NOMO-1 treated with DMSO at 0.1 percent for 48 hours (cell line): ENCODE measurements around the gene ATP10B.
"Not testable (repeated sequence)": the region's sequence is repeated elsewhere in the genome, so short reads cannot be mapped to it uniquely, and the experiment has no call there.

Experiments used
- DNase-seq: peaks from one replicate; lab custom pipeline; 2025; ENCODE audit not compliant: unreplicated experiment; lab: John Stamatoyannopoulos, UW

The ATP10B gene

GRCh38 chr5:160852049-160852448 lies at the start of gene ATP10B:
Gene ATP10B (minus strand): TSS chr5:160852211. CDS start chr5:160688074, 164,137 bp downstream.
- DNase-seq = no peak

- no peak for DNase-seq
Observed at GRCh38 chr5:160901656-160902055, 49.6 kb upstream of the ATP10B start.

- DNase-seq = no peak
Observed at GRCh38 chr5:160899735-160900134, 47.7 kb upstream of the ATP10B start.

GRCh38 chr5:160893180-160893964 lies 41.4 kb upstream of the ATP10B start:
- DNase-seq = not testable (repeated sequence)

- DNase-seq = no peak
Observed at GRCh38 chr5:160887780-160888179, 35.8 kb upstream of the ATP10B start.

- DNase-seq = not testable (repeated sequence)
Observed at GRCh38 chr5:160873560-160874200, 21.7 kb upstream of the ATP10B start.

- DNase-seq = no peak
Observed at GRCh38 chr5:160869989-160870521, 18.0 kb upstream of the ATP10B start.

- DNase-seq = no peak
Observed at GRCh38 chr5:160867976-160868375, 16.0 kb upstream of the ATP10B start.

- DNase-seq = no peak
Observed at GRCh38 chr5:160851451-160851850, 560 bp downstream of the ATP10B start.

GRCh38 chr5:160850421-160850820 lies 1.6 kb downstream of the ATP10B start:
- no peak for DNase-seq

GRCh38 chr5:160847526-160848085 lies 4.4 kb downstream of the ATP10B start:
- DNase-seq = no peak

GRCh38 chr5:160846642-160847041 lies 5.4 kb downstream of the ATP10B start:
- DNase-seq = peak; percentile 72

- no peak for DNase-seq
Observed at GRCh38 chr5:160844177-160844576, 7.8 kb downstream of the ATP10B start.

- DNase-seq = peak; percentile 80
Observed at GRCh38 chr5:160843240-160843639, 8.8 kb downstream of the ATP10B start.

GRCh38 chr5:160837749-160838593 lies 14.0 kb downstream of the ATP10B start:
- no peak for DNase-seq

GRCh38 chr5:160837211-160837610 lies 14.8 kb downstream of the ATP10B start:
- DNase-seq = no peak

- DNase-seq = peak; percentile 30
Observed at GRCh38 chr5:160835818-160836528, 16.0 kb downstream of the ATP10B start.

- peak; percentile 18 for DNase-seq
Observed at GRCh38 chr5:160835376-160835775, 16.6 kb downstream of the ATP10B start.

GRCh38 chr5:160833806-160834205 lies 18.2 kb downstream of the ATP10B start:
- no peak for DNase-seq

- DNase-seq = no peak
Observed at GRCh38 chr5:160831801-160832200, 20.2 kb downstream of the ATP10B start.
